GM18502 (cell line): Measurements from ENCODE around the gene COPRS.
A peak's percentile ranks its signal among the peaks of the same experiment; 100 is the strongest.
"Not testable (repeated sequence)": the region's sequence is repeated elsewhere in the genome, so short reads cannot be mapped to it uniquely, and the experiment has no call there.

Experiments used
- ATAC-seq: cut with Tn5 transposase; IDR thresholded peaks from one replicate; pipeline ENCODE4 v1.9.1; 2021; ENCODE audit warnings: mild to moderate bottlenecking; ENCODE audit not compliant: unreplicated experiment, poor library complexity

COPRS gene

GRCh38 chr17:31853911-31854470 lies 5.1 kb downstream of the COPRS start:
- ATAC-seq = no peak

DNA sequence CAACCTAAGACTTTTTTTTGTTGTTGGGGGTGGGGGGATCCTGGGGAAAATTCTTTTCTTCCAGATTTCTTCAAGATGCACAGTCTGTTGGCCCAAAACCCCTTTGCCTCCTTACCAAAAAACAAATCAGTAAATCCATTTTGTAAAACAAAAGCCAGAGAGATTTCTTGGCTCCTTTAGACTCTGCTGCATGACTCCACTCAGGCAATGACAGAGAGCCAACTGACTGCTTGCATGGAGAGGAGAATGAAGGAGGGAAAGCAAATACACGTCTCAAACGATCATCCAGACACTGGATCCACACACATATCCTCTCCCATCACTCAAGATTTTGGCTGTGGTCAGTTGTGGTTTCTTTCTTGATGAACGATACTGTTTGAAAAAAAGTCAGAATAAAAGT lies 13.8 kb downstream of the COPRS start:
- no peak for ATAC-seq

DNA sequence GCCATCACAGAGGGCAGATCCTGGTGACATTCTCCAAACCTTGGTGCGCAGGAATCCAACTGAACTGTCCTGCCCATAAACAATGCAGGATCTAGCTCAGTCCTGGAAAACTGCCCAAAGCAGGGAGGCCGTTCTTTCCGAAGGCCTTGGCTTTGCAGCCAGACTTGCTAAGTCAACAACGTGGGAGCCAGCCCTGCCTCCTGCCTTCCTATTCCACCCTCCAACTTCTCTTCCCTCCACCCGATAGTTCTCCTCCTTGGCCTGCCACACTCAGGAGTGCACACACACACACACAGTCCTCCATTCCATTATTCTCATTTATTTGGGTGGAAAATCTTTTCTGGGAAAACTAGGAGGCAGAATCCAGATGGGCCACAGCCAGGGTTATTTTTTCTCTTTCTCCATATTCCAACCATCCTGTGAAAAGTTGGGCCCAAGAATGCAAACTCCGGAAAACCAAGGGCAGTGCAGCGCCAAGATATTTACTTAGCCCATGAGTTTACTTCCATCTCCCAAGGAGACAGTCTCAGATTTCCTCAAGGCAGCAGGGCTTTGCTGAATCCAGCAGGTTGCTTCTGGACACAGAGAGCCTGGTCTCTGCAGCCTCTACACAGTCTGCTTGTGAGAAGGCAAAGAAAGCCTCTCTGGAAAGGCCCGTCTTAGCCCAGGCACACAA lies 15.8 kb downstream of the COPRS start:
- ATAC-seq = no peak

GRCh38 chr17:31842195-31843069 lies 16.6 kb downstream of the COPRS start:
- no peak for ATAC-seq

GRCh38 chr17:31841850-31842194 lies 17.2 kb downstream of the COPRS start:
- ATAC-seq = no peak

DNA sequence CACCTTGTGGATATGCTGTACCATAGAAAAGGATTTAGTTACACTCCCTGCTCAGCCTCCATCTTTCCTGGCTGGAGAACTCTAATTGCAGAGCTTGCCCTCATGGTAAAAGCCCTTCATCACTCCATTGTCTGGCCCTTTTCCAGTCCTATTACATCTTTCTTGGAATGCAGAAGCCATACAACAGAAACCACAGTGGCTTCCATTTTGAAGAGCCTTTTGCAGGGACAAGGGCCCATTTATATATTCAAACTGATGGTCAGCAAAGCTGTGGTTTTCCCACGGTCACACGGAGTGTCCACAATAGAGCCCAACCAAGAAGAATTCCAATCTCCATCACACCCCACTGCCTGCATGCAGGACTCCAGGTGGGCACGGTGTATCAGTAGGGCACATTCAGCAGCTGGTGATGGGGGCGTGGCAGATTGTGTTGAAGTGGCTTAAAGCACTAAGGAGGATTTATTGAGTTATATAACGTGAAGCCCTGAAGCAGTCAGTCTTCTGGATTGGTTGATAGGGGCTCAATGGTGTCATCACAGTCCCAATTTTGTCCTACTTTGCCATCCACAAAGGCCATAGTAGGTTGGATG lies 20.3 kb downstream of the COPRS start:
- ATAC-seq = no peak

DNA sequence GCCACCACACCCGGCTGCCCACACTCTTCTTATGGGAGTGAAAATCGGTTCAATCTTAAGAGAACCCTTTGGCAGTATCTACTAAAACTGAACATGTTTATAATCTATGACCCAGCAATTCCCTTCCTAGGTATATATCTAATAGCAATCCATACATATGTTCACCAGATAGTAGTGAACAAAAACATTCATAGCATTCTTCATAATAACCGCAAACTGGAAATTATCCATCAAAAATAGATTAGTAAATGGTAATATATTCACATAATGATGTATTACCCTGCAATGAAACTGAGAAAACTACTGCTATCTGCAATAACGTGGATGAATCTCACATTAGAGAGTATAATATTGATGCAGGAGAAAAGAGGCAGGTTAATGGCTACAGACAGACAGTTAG lies 23.1 kb downstream of the COPRS start:
- ATAC-seq = no peak

DNA sequence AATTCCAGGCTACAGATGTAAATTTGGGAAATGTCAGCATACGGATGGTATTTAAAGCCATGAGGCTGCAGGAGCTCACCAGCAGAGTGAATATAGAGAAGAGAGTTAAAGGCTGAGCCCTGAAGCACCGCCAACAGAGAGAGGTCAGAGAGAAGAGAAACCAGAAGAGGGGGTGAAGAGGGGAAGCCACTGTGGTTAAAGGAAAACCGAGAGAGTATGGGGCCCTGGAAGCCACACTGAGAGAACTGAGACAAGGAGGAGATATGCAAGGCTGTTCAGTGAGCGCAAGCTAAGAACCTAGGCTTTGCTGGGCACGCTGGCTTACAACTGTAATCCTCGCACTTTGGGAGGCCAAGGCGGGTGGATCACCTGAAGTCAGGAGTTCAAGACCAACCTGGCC lies 24.6 kb downstream of the COPRS start:
- peak; percentile 64 for ATAC-seq

- ATAC-seq = no peak
Observed at GRCh38 chr17:31832746-31833145, 26.3 kb downstream of the COPRS start.

- no peak for ATAC-seq
Observed at GRCh38 chr17:31830971-31831858, 27.8 kb downstream of the COPRS start.

- no peak for ATAC-seq
Observed at GRCh38 chr17:31829649-31830048, 29.4 kb downstream of the COPRS start.

DNA sequence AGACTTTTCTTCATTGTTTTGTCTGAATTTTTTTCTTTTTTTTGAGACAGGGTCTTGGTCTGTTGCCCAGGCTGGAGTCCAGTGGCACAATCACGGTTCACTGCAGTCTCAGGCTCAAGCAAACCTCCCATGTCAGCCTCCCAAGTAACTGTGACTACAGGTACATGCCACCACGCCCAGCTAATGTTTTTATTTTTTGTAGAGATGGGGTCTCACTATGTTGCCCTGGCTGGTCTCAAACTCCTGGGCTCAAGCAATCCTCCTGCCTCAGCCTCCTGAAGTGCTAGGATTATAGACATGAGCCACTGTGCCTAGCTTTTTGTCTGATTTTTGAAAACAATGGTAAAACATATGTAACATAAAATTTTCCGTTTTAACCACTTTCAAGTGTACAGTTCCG lies 30.1 kb downstream of the COPRS start:
- not testable (repeated sequence) for ATAC-seq

DNA sequence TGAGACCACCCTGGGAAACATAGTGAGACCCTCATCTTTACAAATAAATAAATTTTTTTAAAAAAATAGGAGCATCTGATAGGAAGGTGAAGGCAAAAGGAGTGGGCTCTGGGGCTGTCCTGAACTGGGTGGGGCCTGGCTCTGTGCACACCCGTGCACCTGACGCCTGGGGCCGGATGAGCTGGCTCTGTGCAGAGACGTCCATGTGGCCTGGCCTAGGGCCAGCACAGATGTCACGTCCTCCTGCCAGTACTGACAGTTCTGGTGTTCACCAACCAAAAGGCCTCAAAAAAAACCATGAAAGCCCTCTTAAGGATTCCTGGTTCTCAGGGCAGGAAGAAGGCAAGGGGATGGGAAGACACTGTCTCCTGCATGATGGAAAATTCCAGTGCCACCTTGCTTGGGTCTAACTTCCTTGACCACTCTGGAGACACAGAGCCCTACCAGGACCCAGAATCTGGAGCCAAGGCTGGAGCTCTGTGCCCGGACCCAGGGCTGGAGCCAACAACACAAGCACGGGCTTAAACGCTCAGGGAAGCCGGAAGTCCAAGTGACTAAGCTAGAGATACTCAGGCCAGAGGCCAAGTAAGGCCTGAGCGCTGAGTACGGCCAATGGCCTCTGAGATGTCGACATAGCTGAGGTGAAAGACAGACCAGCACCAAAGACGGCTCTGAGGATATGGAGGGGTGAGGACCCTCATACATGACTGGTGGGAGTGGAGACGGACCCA lies 32.9 kb downstream of the COPRS start:
- no peak for ATAC-seq

DNA sequence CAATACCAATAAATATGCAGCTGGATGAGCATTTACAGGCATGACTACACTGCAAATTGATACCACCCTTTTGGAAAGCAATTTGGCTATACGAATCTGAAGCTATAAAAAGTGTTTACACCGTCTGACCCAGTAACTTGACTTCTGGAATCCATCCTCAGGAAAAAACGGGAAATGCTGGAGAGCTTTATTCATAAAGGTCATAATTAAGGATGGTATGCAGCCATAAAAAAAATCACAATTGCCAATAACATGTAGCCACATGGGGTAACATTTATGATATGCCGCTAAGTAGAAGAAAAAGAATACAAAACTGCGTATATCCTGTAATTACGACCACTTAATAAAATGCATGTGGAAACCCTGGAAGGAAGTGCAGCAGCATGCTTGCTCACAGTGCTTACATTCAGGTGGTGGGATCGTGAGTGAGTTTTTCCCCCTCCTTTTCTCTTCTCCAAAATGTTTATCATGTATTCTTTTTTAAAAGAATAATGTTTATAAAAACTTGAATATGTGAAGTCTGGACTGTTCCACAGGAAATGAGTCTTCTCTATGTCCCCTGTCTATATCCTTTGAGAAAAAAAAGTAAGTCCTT lies 34.2 kb downstream of the COPRS start:
- no peak for ATAC-seq

- no peak for ATAC-seq
Observed at GRCh38 chr17:31823014-31823413, 36.0 kb downstream of the COPRS start.

DNA sequence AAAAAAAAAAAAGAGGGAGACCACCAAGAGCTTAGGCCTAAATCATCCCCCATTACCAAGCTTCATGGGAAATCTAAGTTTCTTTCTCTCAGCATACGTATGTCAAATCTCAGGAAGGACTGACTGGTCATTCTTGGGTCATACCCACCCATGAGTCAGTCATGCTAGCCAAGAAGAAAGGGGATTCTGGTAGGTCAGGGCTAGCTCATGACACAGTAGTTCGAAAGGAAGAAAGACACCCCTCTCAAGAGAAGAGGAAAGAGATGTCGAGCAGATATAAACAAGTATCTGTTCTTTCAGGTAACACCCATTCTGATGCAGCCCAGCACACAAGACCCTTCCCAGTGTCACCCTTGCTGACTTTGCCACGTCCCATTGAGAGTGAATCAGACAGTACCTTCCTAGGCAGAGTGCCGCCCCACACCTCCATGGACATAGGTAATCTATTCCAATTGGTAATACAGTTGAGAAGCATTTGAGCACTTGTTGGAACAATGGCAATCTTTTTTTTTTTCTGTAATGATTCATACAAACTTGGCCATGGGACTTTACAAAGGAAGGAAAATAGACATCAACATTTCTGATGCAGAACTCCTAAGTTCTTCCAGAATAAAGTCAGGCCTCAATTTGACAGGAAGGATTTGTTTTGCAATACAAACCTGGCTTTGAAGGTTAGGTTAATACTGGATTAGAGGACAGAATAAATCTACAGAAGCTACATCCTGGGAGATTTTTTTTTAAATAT lies 38.2 kb downstream of the COPRS start:
- ATAC-seq = no peak

GRCh38 chr17:31819578-31819977 lies 39.5 kb downstream of the COPRS start:
- no peak for ATAC-seq

- ATAC-seq = not testable (repeated sequence)
Observed at GRCh38 chr17:31818863-31819262, 40.2 kb downstream of the COPRS start.
